ENCODE results near the gene MYO1B.
"Not testable (repeated sequence)": the region's sequence is repeated elsewhere in the genome, so short reads cannot be mapped to it uniquely, and the experiment has no call there.

The MYO1B gene

DNA sequence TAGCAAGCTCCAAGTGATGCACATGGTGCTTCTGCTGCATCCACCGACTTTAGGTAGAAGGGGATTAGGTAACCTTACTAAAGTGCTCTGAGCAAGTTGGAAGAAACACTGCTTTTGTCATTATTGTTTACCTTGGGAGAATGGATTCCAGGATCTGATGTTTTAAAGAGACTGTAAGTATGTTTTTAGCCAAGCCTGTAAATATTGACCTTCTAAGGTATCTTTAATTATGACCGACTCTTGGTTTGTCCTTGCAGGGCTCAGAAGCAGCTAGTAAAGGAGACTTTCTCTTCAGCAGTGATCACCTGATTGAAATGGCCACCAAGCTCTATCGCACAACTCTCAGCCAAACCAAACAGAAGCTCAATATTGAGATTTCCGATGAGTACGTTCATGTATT is 170.7 kb downstream of the MYO1B start:
- DNase-seq = no peak

DNA sequence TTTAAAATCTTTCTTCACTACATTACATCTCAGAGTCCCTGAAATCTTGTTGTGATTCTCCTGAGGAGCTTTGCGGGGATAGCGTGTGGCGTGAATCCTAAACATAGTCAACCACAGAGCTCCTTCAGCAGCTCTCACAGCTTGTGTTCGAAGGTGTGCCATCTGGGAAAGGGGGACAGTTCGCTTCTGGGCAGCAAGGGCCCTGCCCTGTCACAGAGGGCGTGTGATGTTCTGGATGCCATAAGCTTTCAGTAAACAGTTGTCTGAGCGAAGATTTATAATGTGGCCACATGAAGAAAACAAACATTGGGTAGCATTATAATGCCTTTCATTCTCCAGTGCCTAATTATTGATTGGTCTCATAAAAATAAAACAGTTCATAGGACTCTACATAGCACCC is 172.5 kb downstream of the MYO1B start:
- no peak for DNase-seq

DNA sequence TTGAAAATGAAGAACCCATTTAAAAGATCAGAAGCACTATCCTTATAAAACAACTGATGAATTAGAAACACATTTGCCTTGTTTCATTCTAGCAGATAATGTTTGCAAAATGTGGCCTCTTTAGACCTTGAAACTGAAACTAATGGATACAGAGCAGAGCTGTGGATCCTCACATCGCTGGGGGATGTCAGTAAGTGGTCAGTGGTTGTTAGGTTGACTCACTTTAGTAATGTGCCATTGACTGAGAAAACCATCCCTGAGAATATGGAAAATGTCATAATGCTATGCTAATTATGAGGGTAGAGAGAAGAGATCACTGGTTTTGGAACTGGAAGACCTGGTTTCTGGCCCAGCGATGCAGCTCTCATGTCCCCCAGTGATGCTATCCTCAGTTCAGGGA is 176.7 kb downstream of the MYO1B start:
- no peak for DNase-seq

DNA sequence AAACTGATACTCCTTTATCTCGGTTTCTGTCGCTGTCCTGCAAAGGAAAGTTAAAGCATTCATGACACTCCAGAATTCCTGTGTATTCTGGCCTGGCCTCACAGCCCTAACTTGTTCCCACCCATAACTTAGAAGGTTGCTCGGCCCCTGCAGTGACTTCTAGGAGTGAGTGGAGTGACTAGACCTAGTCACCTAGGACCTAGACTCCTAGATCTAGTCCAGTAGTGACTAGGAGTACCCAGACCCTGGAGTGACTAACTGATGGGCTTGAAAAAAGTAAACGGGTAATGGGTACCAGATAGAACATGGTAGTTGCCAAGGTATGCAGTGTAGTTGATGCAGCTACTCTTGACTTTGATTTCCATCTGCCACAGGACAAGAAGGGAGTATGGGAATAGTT is 181.8 kb downstream of the MYO1B start:
- DNase-seq = no peak

DNA sequence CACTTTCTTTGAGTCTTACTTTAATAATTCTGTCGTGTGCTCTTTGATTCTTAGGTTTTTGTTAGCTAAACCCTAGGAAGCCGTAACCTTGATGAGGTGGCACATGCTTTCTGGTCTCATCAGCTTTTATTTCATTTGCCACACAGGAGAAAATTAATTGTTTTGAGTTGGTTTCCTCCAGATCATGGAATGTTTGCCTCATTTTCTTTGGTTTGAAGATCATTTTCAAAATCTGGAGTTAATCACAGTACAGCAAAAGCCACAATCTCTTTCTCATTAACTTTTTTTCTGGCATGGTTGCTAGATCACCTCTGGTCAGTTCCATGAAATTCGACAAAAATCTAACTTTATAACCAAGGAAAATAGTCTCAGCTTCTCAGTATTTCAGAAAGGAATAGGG is 182.9 kb downstream of the MYO1B start:
- DNase-seq = no peak

DNA sequence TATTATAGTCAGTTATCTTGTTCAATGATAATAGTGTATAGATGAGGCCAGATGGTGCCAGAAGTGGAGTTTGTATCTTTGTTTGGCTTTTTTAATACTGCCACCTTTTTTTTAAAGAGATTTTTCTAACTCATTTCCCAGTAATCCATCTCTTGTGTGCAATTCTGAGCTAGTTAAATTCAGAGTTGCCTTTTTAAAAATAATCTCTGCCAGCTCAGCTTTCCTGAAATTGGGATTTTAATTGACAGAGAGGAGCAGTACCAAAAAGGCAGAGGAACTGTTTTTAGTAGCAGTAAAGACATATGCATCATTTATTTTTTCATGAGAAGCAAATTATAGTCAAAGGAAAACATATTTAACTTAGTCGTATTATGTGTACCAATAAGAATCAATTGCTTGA is 185.3 kb downstream of the MYO1B start:
- DNase-seq = no peak

DNA sequence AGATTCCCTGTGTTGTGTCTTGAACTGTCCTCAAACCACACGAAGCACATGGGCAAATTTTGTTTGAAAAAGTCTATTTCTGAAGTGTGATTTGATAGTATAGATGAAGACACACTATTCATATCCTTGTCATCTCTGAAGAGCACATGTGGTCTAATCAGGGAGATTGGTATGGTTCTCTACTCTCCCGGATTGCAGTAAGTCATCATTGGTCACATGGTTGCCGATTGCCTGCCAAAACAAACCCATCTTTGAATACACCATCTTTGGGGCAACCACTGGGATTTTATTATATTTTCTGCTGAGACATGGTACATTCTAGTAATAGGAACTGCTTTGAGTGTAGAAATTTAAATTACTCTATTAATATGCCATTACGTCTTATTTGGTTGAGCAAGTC is 186.9 kb downstream of the MYO1B start:
- DNase-seq = no peak

DNA sequence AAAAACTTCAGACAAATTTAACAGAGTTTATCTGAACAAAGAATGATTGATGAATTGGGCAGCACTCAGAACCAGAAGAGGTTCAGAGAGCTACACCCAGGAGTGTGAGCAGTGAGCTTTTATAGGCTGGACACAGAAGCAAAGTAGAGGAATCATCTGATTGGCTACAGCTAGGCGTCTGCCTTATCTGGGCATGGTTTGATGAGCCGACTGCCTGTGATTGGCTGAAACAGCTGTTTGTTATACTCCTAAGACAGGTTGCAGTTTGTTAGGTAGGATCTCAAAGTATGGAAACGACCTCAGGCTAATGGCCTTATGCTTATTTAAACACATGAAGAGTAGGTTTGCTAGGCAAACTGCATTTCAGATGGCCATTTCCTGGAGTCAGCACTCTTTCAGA is 188.9 kb downstream of the MYO1B start:
- DNase-seq = no peak

DNA sequence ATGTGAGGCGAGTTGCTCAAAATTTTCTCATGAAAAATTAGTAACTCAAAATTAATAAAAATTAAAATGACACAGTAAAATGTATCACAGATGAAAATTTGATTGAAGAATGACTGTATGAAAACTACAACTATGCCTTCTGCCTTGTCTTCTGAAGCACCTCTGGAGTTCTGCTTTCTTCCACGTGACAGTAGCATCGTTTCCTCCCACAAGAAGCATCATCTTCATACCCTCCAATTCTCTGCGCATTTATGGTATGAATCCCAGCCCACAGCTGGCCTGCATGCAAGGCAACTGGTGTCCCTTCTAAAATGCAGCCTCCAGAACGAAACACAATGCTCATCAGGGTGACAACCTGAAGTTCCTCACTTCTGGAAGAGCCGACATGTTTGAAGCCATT is 189.9 kb downstream of the MYO1B start:
- no peak for DNase-seq

DNA sequence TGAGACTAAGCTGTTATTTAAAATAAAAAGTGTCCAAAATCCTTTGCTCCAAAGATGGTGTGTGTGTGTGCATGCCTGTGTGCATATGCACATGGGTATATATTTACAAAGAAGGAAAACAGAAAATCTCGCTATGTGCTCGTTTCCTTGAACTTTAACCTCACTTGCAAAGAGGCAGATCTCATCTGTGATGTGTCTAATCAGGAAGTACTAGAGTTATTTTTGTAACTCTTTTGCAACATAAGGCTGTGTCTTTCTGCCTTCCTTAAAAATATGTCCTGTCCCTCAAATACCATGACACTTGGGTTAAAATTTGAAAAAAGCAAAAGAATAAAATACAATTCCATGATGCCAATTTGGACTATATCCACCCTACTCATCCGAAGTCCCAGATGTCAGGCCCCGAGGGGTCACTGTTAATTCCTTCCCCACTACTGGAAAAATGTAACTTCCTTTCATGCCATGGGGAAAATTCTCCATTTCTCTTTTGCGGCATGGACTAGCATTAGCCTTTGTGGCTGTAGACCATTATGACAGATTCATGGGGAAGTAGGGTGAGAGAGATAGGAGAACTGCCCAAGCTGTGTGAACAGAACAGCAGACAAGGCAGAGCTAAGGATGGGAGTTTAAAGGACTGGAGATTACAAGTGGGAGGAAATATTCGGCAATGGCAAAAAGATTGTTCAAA is 191.3 kb downstream of the MYO1B start:
- no peak for DNase-seq

DNA sequence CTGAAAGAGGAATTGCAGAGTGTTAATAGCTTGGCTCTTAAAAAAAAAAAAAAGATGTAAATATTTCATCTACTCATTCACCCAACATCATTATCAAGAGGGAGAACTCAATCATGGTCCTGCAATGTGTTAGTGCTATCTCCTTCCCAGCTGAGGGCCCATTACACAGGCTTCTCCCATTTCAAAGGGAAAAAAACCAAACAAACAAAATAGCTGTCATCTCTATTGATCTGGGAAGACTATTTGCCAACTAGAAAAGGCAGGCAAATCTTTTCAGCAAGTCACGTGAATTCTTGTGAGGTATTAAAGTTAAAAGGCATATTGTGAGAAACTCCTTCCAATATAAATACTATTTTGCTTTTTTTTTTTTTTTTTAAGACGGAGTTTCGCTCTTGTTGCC is 194.3 kb downstream of the MYO1B start:
- no peak for DNase-seq

DNA sequence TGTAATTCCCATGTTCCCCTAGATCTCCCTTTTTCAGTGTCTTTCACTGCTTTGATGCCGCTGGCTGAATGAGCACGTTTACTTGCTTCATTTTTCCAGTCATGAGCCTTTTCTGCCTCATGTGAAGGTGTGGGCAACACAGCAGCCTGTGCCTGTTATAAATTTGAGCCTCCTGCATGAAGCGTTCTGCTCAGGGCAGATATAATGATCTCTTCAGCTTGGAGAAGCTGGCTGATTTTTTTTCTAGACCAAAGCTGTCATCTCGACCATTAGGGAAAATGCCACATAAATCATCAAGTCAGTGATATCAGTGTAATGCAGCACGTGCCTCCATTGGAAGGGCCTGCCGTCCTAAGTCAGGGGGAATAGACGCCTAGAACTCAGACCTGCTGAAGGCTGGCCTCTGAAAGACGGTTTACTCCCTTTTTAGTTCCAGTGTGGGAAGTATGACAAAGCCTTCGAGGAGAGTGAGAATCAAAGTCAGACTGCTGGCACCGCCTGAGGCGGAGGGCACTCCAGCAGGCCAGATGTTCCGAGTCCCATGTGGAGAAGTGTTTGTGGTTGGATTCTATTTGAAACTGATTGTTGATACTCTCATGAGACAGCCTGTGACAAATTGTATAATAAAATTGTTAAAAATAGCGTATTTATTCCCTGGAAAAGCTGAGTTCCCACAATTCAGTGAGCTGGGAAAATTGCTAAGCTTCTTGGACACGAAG is 196.5 kb downstream of the MYO1B start:
- no peak for DNase-seq

DNA sequence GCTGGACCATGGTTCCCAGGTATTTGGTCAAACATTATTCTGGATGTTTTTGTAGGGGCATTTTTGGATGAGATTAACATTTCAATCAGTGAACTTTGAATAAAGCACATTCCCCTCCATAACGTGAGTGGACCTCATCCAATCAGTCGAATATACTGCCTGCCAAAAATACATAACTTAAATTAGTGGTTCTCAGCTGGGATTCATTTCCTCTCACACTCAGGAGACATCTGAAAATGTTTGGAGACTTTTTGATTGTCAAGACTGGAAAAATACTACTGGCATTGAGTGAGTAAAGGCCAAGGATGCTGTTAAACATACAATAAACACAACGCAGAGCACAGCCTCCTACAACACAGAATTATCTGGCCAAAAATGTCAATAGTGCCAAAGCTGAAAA is 198.2 kb downstream of the MYO1B start:
- DNase-seq = no peak

DNA sequence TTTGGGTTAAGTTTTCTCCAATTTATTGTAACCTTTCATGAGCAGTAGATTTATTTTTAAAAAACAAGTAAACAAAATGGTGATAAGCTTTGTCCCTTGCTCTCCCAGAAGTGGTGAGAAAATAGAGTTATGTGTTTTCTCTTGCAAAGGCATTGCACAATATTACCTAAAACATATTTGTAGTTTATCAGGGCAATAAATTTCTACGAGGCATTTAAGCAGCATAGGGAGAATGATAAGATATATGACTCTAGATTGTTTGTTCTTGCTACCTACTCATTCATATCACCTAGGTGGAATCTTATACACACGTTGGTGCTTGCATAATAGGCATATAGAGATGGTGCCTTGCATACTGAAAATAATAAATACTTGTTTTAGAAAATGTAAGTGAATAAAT is 201.7 kb downstream of the MYO1B start:
- no peak for DNase-seq

DNA sequence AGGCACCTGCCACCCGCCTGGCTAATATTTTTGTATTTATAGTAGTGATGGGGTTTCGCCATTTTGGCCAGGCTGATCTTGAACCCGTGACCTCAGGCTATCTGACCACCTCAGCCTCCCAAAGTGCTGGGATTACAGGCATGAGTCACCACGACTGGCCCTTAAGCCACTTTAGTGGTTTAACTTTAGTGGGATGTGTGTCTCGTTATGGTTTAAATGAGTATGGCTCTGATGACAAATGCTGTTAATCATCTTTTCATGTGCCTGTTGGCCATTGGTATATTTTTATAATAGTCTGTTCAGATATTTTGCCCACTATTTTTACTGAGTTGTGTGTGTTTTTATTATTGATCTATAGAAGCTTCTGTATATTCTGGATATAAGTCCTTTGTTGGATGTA is 205.9 kb downstream of the MYO1B start:
- DNase-seq = no peak

DNA sequence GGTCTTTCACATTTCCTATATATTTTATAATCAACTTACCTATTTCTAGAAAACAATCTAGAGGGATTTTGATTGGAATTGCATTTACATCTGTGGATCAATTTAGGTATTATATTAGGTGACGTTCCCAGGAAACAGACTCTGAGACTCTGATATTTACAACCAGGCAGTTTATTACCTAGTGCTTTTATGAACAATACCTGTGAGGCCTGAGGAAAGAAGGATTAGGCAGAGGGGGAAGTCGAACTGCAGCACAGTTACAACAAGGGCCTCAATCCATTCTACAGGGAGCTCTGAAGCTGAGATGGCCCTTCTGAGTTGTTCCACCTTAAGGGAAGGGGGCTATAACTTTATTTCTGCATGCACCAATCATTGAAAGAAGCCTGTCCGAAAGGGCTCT is 206.9 kb downstream of the MYO1B start:
- DNase-seq = no peak

DNA sequence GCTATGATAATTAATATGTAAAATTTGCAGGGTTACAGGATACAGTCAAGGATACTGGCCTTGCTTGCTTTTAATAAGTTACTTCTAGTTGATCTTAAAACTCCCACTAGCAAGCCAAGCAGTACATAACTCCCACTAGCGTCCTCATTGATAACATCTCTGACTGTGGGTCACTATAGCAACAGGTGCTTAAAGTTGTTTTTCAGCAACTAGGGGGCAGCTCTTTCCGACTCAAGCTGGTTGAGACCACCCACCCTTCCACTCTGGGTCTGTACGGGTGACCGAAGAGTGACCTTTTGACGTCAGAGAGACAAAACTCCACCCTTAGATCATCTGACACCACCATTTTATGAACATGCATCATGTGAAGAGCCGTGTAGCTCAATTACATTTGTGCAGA is 208.6 kb downstream of the MYO1B start:
- no peak for DNase-seq

DNA sequence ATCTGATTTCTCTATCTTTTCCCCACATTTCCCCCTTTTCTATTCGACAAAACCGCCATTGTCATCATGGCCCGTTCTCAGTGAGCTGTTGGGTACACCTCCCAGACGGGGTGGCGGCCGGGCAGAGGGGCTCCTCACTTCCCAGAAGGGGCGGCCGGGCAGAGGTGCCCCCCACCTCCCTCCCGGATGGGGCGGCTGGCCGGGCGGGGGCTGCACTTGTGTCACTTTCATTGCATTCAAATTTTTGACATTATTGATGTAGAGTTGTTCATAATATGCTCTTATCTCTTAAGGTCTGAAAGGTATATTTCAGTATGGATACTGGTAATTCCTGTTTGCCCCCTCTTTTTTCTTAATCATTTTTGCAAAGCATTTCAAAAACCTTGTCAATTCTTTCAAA is 211.3 kb downstream of the MYO1B start:
- not testable (repeated sequence) for DNase-seq

DNA sequence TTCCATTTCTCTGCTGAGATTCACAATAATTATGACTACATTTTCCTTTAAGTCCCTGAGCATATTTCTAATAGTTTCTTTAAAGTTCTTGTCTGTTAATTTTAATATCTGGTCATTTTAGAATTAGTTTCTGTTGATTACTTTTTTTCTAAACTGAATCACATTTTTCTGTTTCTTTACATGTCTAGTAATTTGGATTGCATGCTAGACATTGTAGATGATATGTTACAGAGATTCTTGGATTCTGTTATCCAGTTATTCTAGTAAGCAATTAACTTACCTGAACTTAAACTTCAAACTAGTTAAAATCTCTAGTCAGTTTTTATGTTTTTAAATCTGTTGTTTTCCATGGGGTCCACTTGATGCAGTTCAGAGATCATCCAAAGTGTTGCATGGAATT is 214.0 kb downstream of the MYO1B start:
- DNase-seq = no peak

DNA sequence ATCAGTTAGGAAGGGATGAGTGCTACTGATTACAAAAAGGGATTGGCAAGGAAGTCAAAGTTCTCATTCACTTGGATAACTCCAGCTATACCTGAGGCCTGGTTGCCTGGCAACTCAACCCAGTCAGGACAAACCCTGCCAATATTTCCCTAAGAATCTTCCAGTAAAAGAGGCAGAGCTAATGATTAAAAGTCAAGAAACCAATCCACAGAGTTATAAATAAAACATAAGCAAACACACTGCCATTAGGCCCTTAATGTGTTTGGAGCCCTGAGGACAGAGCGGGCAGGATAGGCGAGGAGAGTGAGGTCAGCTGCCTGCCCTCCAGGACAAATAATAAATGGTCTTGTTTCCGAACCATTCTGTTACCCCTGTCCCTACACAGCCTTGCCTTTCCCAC is 217.2 kb downstream of the MYO1B start:
- DNase-seq = no peak

DNA sequence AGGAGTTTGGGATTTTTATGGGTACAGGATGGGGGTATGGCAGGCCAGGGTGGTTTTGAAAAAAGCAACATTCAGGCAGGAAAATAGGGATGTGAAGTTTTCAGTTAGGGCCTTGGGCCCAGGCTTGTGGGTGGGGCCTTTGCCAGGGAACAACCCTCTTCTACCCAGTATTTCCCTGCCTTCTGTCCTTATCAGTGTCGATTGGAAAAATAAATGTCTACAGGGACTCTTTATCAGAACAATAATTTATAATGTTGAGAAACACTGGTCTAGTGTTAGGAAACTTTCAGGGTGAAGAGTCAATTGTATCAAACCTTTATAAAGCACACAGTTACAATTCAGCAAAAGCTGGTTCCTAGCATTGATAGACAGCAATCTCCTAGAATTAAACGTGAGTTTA is 218.6 kb downstream of the MYO1B start:
- no peak for DNase-seq

DNA sequence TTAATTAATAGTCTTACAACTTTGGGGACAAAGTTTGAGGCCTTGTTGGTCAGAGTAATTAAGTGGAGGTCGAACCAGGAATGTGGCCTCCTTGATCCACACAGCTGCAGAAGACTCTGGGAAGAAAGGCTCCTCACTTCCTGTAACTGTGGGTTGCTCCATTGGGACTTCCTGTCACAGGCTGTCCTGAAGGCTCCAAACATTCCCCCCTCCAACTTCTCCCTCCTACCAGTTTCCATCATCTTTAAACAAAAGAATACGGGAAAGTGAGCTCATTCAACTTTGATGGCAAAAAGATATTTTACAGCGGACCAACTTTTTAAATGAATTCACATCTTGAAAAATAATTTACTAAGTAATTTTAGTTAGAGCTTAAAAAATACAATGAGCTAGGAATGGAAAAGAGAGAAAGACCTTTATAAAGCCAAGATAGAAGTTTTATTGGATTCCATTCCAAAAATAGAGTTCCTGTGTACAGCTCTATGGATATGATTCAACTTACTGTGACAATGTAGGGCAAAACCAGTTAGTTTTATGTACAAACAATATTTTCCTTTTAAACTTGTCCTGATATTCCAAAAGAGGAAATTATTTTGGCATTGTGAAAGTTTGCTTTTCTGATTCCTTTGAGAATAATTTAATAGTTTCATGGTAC is 220.7 kb downstream of the MYO1B start:
- no peak for DNase-seq

DNA sequence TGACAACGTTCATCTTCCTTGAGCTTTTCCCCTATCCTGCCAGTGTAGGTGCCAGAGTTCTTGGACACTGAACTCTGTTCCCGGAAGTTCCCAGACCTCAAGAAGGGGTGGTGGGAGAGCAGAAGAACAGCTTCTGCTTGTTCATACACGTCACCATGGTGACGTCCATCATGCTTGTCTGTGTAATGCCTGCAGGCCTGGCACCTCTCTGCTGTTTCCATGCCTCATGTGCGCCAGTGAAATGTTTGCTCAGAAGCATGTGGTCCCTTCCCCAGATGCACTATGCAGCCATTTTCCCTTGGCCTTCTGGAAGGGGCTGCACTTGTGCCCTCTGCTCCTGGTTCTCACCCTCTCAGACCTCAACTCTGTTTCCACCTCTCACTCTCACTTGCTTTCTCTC is 221.9 kb downstream of the MYO1B start:
- no peak for DNase-seq

DNA sequence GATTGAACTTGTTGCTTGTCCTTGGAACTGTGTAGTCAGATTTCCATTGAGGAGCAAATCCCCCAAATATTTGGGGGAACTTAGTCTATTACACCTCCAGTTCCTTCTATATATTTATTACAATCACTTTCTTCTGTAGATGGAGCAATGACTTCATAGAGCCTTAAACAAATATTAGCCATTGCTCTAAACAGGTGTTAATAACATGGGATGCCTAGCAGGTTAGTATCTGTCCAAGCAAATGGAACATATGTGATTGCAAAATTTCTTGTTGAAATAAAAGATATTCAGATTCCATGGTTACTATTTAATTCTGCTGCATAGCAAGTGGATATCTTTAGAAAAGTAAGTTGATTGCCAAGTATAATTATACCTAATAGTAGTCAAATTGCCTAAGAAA is 225.1 kb downstream of the MYO1B start:
- DNase-seq = no peak

DNA sequence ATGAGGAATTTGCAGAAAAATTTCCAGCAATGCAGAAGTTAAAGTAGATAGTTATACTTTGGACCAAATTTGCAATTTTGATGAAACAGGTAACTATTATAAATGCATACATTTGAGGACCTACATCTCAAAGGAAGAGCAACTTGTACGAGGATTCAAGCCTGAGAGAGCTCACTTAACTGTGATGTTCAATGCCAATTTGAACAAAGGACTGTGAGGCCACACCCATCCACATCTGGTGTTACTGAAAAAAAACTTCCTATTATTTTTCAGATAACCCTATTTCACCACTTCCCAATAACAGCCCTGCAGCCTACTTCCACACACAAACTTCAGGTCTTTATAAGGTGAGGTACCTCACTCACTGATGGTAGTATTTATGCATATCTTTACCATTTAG is 229.3 kb downstream of the MYO1B start:
- DNase-seq = no peak

Data from CD4-positive, alpha-beta T cell treated with Interleukin-1 beta for 1 hour (primary cell).